ENCODE measurements around the gene PILRB.
"Not testable (repeated sequence)": the region's sequence is repeated elsewhere in the genome, so short reads cannot be mapped to it uniquely, and the experiment has no call there.

DNA sequence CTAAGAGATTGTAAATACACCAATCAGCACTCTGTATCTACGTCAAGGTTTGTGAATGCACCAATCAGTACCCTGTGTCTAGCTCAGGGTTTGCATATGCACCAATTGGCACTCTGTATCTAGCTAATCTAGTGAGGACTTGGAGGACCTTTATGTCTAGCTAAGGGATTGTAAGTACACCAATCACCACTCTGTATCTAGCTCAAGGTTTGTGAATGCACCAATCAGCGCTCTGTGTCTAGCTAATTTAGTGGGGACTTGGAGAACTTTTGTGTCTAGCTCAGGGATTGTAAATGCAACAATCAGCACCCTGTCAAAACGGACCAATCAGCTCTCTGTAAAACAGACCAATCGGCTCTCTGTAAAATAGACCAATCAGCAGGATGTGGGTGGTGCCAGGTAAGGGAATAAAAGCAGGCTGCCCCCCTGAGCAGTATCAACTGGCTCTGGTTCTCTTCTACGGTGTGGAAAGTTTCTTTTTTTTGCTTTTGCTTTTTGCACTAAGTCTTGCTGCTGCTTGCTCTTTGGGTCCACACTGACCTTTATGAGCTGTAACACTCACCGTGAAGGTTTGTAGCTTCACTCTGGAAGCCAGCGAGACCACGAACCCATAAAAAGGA is 24.4 kb downstream of the PILRB start:
- TF ChIP-seq, protein P1, sequence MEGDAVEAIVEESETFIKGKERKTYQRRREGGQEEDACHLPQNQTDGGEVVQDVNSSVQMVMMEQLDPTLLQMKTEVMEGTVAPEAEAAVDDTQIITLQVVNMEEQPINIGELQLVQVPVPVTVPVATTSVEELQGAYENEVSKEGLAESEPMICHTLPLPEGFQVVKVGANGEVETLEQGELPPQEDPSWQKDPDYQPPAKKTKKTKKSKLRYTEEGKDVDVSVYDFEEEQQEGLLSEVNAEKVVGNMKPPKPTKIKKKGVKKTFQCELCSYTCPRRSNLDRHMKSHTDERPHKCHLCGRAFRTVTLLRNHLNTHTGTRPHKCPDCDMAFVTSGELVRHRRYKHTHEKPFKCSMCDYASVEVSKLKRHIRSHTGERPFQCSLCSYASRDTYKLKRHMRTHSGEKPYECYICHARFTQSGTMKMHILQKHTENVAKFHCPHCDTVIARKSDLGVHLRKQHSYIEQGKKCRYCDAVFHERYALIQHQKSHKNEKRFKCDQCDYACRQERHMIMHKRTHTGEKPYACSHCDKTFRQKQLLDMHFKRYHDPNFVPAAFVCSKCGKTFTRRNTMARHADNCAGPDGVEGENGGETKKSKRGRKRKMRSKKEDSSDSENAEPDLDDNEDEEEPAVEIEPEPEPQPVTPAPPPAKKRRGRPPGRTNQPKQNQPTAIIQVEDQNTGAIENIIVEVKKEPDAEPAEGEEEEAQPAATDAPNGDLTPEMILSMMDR (IDR thresholded peaks at IDR 0.05; ENCODE audit: low read depth, low read length, poor library complexity, severe bottlenecking) = not testable (repeated sequence)
- not testable (repeated sequence) for TF ChIP-seq EZH2phosphoT487 (IDR thresholded peaks at IDR 0.05; ENCODE audit: borderline replicate concordance, low read length)
